Brain pericyte (primary cell): Measurements from ENCODE around the gene NTRK3.
"Not testable (repeated sequence)": the region's sequence is repeated elsewhere in the genome, so short reads cannot be mapped to it uniquely, and the experiment has no call there.

Experiments used
- DNase-seq: peaks from one replicate; pipeline ENCODE4 v3.0.0-alpha.2; 2012; ENCODE audit warnings: low read depth, low spot score

The NTRK3 gene

GRCh38 chr15:88033421-88033820 lies 223.1 kb downstream of the NTRK3 start:
- DNase-seq = not testable (repeated sequence)

- no peak for DNase-seq
Measured at GRCh38 chr15:88032787-88033186, 223.8 kb downstream of the NTRK3 start.

GRCh38 chr15:88031461-88031860 lies 225.1 kb downstream of the NTRK3 start:
- DNase-seq = no peak

GRCh38 chr15:88029696-88030095 lies 226.8 kb downstream of the NTRK3 start:
- no peak for DNase-seq

GRCh38 chr15:88028024-88028423 lies 228.5 kb downstream of the NTRK3 start:
- no peak for DNase-seq

GRCh38 chr15:88023914-88024313 lies 232.6 kb downstream of the NTRK3 start:
- no peak for DNase-seq

GRCh38 chr15:88022716-88023115 lies 233.8 kb downstream of the NTRK3 start:
- DNase-seq = no peak

- no peak for DNase-seq
Measured at GRCh38 chr15:88021601-88022000, 234.9 kb downstream of the NTRK3 start.

- no peak for DNase-seq
Measured at GRCh38 chr15:88020806-88021205, 235.7 kb downstream of the NTRK3 start.

GRCh38 chr15:88019656-88020055 lies 236.9 kb downstream of the NTRK3 start:
- DNase-seq = no peak

- DNase-seq = no peak
Measured at GRCh38 chr15:88018869-88019641, 237.5 kb downstream of the NTRK3 start.

GRCh38 chr15:88017753-88018152 lies 238.8 kb downstream of the NTRK3 start:
- no peak for DNase-seq

- DNase-seq = no peak
Measured at GRCh38 chr15:88016406-88016805, 240.1 kb downstream of the NTRK3 start.

GRCh38 chr15:88015228-88015860 lies 241.2 kb downstream of the NTRK3 start:
- DNase-seq = no peak

GRCh38 chr15:88014454-88015160 lies 241.9 kb downstream of the NTRK3 start:
- DNase-seq = no peak

- no peak for DNase-seq
Measured at GRCh38 chr15:88013111-88013510, 243.4 kb downstream of the NTRK3 start.

- no peak for DNase-seq
Measured at GRCh38 chr15:88012688-88013087, 243.9 kb downstream of the NTRK3 start.

GRCh38 chr15:88012233-88012632 lies 244.3 kb downstream of the NTRK3 start:
- no peak for DNase-seq

GRCh38 chr15:88011533-88011932 lies 245.0 kb downstream of the NTRK3 start:
- no peak for DNase-seq

- no peak for DNase-seq
Measured at GRCh38 chr15:88006146-88006545, 250.4 kb downstream of the NTRK3 start.

GRCh38 chr15:88004399-88004798 lies 252.1 kb downstream of the NTRK3 start:
- no peak for DNase-seq

GRCh38 chr15:88003541-88004327 lies 252.8 kb downstream of the NTRK3 start:
- no peak for DNase-seq
